Stimulated activated CD8-positive, alpha-beta memory T cell treated with anti-CD3 and anti-CD28 coated beads, Interleukin-4, amount 100 ng/mL, for 24 hours (primary cell): Measurements from ENCODE around the gene MAB21L4.

Experiments
- DNase-seq: peaks from one replicate; pipeline ENCODE4 v3.0.0-alpha.2; 2020; ENCODE audit warnings: low read depth

Gene MAB21L4

DNA sequence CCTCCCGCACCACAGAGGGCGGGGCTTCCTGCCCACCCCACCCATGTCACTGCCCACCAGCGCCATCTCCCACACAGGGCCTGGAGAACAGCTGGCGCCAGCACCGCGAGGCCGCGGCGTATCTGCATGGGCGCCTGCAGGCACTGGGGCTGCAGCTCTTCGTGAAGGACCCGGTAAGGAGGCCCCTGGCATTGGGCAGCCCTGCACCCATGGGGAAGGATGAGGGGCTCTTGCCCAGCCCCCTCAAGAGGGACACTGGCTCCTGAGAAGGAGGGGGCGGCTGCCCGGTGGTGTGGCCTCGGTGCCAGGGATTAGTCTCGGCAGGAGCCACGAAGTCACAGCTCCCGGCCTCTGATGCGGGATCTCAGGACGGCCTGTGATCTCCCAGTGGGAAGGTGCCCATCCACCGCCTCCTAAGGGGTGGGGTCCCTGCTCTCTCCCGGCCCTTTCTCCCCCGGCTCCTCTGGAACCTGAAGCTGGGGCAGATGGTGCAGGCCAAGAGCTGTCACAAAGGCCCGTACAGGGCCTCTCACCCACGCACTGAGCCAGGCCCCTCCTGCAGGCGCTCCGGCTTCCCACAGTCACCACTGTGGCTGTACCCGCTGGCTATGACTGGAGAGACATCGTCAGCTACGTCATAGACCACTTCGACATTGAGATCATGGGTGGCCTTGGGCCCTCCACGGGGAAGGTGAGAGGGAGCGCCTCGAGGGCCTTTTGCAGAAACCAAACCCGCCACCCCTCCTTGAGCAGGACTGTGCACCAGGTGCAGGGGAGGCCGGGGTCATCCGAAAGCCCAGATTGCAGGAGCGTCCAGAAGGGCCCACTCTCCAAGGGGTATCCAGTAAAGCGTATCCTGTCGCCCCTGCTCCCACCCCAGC, 18.3 kb downstream of the MAB21L4 start:
- DNase-seq: no peak

DNA sequence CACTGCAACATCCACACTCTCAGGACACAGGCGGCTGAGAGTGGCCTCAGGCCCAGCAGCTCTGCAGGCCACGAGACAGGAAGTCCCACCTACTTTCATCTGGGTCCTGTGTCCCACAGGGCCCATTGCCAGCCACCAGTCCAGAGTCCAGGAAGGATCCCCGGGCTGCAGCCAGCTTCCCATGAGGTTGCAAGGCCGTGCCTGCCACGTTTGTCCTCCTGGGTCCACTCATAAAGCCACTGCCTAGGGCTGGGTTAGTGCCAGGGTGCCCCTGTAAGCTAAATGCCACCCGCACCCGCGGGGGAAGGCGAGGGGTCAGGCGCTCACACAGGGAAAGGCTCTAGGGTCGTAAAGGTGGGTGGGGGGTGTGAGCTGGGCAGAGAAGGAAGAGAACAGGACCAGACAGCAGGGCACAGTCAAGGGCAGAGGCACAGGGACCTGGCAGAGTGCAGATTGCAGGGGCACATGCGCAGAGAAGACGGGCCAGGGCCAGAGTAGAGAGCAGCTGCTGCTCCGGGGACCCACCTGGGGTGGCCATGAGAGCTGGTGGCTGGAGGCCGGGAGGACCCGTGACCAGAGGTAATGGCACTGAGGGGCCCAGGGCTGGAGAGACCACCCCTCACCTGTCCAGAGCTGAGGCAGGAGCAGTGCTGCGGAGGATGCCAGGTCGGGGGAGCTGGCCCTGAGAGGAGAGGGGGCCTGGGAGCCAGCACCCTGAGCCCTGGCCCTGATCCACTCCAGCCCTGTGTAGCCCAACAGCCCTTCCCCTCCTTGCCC, 19.3 kb downstream of the MAB21L4 start:
- DNase-seq: no peak

DNA sequence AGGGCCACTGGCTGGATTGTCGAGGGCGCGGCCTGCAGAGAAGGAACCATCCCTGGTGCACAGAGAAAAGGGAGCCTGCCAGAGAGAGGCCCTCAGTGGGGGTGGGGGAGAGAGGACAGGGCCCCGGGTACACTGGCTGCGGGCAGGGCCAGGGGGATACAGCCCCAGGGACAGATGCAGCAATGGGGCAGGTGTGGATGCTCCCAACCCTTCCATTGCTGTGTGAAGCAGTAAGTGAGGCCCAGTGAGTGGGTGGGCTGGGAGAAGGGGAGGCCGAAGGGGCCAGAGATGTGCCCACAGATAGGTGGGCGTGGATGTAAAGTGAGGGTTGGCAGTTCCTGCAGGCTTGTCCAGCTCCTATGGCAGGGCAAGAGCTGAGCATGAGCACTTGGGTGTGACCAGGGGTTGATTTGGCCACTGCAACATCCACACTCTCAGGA, 19.9 kb downstream of the MAB21L4 start:
- no peak for DNase-seq

DNA sequence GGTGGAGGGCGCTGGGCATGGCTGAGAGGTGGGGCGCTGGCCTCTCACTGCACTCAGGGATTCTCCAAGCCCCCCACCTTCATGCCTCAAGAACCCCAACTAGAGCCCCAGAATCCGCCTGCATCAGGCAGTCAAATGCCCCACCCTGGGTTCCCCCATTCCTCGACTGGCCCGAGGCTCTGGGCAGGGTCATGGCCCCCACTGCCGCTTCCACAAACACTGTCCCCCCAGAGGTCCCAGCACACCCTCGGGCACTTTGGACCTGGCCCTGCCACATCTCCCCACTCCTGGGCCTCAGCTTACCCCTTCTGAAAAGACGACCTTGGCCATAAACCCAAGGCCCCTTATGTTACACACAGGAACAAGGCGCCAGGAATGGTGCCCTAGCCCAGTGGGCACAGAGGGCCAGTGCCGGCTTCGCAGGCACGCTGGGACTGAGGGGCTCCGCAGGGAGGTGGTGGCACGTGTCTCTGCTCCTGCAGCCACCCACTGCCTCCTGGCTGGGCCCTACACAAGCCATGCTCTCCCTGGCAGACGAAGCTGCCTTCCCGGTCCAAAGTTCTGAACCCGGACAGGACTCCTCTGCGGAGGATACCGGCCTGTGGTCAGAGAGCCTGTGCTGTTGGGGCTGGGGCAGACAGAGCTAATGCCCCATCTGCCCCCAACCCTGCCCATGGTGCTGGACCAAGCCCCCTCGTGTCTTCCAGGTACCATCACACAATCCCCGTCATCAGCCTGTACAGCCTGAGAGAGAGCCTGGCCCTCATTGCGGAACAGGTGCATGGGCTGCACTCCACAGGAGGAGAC, 20.5 kb downstream of the MAB21L4 start:
- DNase-seq: no peak

DNA sequence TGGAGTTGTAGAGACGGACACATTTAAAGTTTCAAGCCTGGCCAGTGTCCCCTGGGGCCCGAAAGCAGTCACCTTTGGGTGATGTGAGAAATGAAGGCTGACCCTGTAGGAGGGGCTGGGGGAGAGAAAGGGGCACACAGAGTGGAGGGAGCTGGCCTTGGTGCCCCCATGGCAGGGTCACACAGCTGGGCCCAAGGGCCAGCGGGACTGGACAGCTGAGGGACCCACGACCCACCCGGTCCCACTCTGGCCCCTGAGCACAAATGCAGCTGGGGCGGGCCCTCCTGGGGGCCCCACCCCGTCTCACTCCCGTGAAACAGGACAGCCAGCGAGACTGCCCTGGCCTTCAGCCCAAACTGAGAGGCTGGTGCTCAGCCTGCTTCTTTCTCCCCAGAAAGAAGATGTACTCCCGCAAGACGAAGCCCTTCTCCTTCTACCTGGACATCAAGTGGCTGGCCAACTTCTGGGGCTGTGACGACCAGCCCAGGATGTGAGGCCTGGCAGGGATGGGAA, 21.2 kb downstream of the MAB21L4 start:
- no peak for DNase-seq

DNA sequence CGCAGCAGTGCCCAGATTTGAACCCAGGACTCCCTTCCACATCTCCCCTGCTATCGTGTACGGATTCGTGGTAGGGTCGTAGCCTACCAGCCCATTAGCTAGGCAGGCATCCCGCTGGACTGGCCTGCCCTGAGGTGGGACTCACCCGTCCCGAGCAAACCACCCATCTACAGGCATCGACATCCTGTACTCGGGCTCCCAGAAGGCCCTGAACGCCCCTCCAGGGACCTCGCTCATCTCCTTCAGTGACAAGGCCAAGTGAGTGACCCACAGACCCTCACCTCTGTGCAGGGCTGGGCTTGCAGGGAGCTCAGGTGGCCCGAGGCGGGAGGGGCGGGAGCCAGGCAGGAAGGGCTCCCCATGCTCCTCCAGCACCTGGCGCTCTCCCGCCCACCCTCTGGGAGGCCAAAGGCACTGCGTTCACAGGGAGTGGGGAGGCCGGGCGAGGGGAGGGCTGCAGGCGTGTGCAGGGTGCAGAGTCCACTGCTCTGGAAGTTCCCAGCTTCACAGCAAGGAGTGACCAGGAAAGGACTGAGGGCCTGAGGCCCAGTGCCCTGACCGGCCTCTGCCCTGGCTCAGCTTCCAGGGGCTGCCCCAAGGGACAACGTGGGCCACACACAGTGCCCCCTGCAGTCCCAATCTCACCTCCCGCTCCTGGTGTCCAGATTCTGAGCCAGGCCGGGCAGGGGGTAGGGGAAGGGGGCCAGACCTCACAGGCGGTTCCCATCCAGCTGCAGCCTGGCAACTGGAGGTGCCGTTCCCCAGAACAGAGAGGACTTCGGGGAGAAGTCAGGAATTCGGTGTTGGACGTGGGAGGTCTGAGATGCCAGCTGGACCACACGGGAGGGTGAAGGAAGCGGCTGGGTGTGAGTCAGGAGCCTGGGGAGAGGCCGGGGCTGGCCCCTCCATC, 21.9 kb downstream of the MAB21L4 start:
- no peak for DNase-seq

DNA sequence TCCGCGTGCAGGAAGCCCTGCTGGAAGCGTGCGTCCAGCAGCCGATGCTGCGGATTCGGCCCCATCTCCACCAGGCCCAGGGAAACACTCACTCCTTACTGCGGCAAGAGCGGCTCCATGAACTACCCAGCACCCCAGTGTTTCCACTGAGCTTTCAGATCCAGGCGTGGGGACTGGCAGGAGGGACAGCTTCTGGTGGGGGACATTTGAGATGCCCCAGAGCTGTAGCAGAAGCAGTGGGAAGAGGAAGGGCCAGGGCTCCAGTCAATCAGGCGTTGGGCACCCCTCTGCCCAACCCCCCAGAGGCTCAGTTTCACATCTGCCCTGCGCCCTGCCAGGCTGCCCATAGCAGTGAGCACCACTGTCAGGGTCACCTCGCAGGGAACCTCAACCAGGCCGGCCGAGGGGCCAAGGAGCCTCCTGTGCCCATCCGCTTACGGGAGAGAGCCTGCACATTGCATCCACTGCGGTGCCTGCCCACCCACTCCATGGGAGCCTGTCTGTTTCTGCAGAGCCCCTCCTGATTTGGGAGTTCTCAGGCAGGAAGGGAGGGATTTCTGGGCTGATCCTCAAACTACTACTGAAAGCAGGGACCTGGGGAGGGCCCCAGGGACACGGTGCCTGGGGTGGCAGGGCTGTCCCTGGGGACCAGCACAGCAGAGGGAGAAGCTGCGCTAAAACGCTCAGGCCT, 22.7 kb downstream of the MAB21L4 start:
- no peak for DNase-seq

DNA sequence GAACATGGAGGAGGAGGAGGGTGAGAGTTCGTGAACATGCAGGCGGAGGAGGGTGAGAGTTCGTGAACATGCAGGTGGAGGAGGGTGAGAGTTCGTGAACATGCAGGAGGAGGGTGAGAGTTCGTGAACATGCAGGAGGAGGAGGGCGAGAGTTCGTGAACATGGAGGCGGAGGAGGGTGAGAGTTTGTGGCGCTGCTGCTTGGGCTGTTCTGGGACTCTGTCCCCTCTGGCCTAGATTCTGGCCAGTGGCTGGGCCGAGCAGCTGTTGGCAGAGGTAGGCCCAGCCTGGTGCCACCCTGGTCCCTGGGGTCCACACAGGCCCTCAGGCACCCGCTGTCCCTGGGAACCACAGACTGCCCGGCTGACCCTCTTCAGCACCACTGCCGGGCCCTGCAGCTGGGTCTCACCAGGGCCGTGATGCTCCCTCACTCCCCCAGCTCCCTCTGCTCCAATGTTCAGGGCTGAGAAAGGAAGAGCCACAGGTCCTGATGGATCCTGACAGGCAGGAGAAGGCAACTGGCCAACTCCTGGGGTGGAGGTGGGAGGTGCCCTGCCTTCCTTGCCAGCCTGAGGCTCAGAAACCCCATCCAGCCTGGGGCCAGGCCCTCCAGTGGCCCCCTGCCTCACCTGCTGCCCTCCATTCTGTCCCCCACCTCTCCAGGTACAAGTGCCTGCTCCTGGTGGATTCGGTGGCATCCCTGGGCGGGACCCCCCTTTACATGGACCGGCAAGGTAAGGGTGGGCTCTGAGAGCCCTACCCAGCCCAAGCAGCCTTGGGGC, 23.4 kb downstream of the MAB21L4 start:
- no peak for DNase-seq

DNA sequence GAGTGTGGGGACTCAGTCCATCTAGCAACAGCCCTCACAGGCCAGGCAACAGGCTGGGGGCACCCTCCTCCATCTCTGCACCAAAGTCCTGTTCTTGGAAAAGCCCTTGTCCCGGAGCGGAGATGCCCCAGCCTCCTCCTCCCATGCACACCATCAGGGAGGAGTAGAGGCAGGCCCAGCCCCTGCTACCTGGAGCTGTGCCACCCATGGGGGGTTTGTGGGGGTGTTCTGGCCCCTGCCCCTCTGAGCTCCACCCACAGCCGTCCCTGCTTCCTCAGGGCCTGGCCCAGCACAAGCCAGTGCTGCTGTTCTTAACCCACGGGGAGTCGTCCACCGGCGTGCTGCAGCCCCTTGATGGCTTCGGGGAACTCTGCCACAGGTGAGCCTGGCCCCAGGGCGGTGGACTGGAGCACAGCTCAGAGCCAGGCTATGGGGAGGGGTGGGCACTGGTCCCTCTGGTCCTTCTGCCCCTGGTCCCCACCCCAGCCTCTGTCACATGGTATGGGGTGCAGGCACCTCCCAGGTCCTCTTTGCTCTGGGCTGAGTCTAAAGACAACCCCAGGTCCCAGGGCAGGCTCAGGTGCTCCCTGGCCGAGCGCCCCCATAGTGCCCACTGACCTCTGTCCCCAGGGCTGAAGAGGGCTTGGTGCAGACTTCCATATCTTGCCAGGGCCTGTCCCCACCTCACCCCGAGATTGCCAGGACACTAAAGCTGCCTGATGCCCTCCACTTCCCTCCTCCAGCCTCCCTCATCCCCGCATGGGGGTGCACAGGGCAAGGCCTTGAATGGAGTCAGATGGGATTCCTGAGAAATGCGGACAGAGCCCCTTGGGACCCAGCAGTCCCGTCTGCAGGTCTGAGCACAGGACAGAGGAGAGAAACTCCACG, 24.6 kb downstream of the MAB21L4 start:
- DNase-seq: no peak

DNA sequence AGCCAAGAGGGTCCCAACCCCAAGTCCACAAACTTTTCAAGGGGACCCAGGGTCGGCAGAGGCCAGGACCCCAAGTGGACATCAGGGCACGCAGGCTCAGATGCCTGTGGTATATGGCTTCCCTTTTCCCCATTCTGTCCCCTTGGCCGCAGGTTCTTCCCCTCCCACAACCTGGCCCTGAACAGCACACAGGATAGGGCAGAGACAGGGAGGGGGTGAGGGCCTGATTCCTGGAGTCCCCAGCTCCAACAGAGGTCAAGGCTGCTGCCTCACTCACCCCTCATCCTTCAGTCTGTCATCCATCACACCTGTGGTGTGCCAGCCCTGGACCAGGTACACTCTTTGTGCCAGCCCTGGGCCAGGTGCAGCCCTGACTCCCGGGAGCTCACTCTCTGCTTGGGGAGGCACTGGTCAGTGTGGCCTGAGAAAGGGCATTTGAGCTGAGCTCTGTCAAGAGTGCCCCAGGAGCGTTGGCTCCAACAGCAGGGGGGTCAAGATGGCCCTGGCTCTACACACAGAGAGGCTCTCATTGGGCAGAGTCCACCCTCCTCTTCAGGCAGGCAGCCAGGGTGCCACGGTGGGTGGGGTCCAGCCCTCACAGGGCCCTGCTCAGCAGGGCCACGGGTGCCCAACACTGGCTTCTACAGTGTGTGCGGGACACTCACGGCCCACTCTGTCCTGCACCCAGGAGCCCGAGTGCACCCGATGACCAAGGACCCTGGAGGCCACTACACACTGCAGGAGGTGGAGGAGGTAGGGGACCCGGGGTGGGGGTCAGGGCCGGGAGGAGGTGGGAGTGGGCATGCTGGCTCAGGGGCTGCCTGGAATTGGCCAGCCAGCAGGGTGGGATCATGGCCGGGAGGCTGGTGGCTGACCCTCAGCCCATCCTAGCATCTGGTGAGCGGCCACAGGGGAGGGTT, 25.7 kb downstream of the MAB21L4 start:
- no peak for DNase-seq

DNA sequence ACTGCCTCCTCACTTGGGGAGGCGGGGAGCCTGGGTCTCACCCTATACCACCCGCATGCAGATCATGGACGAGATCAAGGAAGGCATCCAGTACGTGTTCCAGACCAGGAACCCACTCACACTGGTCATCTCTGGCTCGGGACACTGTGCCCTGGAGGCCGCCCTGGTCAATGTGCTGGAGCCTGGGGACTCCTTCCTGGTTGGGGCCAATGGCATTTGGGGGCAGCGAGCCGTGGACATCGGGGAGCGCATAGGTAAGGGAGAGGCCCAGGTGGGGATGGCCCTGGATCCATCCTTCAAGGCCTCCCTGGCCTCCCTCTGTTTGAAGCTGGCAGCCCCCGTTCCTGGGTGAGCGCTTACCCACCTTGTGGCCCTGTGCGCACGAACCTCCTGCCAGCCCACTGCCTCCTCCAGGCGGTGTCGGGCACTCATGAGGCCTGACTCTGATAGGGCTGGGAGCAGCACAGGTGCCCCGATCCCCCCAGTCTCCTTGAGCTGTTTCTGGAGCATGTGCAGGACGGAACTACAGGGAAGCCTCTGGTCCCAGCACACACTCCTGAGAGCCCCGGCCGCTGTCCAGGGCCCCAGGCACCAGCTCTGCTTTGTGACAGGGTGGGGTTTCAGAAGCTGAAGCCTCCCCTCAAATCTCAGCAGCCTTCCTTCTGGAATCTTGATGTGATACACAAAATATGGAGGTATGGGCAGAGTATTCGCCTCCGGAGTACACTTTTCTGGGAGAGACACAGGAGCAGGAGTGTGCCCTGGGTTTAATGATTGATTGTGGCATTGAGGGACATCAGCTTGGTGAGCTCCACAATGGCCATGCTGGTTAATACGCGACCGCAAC, 26.6 kb downstream of the MAB21L4 start:
- DNase-seq: no peak

DNA sequence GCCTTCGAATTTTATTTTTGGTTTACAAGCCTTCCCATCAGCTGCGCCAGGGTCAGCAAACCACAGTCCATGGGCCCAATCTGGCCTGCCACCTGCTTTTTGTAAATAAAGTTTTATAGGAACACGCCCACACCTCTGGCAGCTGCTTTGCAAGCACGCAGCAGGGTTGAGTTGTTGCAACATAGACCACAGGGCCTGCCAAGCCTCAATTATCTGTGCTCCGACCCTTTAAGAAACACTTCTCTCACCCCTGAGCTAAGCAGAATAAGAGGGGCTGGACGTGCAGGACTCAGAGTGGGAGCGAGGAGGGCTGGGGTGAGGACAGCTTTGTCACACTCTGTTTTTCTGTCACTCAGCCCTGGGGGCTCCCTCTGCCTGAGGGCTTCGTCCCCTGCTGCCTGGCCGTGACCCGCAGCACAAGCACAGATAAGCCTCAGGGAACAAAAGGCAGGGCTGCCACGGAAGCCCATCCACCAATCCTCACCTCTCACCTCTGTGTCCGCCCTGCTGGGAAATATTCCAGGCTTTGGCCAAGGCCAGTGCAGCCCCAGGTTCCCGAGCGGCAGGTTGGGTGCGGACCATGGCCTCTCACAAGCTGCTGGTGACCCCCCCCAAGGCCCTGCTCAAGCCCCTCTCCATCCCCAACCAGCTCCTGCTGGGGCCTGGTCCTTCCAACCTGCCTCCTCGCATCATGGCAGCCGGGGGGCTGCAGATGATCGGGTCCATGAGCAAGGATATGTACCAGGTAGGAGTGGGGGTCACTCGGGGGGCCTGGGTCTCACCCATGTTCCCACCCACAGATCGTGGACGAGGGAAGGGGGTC, 27.5 kb downstream of the MAB21L4 start, which contains the start of gene AGXT:
AGXT (plus strand) TSS at position 539 of the 823 bp plus-strand sequence; CDS start at position 581, 42 bp downstream.
- DNase-seq: no peak

DNA sequence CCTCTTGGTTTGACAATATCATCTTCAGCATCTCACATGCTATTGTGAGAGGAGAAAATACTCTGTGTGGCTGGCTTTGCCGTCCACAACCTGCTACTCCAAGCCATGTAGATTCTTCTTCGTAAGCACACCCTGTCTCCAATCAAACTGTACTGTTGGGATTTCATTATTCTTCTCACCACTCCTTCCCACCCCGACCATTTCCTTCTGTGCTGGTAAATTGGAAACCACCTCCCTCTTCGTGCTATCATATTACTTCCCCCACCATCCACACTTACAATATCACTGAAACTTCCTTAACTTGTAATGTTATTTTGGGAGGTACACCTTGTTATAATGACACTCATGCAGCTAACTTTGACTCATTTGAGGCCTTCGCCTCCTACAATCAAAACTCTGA, 30.6 kb downstream of the MAB21L4 start:
- no peak for DNase-seq

DNA sequence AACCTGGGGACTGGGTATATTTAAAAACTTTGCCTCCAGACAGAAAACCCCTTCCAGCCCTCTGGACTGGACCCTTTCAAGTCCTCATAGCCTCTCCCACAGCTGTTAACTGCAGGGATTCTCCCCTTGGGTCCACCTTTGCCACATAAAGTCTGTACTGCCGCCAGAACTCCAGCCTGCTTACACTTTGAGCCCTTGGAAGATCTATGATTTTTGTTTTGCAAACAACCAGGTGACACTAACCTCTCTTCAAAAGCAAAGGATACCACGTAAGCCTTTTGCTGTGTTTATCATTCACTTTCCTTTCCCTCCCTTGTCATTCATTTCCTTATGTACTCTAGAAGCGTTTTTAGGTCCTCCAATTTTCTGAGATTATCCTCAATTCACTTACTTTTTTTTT, 31.5 kb downstream of the MAB21L4 start:
- no peak for DNase-seq

DNA sequence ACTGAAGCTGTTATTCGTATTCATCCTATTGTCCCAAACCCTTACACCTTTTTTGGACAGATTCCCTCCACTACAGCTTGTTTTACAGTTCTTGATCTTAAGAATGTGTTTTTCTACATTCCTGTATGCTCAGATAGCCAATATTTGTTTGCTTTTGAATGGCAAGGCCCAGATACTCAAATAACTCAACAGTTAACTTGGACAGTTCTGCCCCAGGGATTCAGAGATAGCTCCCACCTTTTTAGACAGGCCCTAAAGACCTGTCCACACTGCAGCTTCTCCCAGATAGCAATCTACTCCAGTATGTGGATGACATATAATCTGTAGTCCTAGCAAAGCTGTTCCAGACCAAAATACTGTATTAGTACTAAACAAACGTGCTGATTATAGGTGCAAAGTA, 34.4 kb downstream of the MAB21L4 start:
- DNase-seq: no peak

DNA sequence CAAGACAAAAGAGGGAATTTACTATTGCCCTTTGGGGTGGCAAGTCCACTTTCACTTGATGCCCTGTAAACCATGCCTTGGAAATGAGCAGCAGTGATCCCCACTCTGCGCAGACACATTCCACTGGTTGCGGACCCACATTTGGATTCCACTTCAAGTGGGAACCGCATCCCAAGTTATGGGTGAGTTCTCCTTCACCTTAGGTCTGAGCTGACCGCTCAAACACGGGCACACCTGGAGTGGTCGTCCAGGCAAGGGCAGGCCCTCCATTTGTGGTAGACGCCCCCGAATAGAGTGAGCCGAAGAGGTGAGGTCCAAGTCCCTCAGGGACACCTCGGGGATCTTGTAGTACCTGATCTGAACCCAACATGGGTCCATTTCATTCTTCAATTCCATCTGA, 37.1 kb downstream of the MAB21L4 start:
- no peak for DNase-seq
